CD14-positive monocyte (primary cell): ENCODE results near the gene FABP1. TPM values are rescaled to one million over a fixed set of nuclear protein-coding genes. Genes with fewer than 3 reads are reported as not detected.

ENCODE experiments used
- DNase-seq, 3 donors: peaks; one replicate each; pipeline ENCODE4 v3.0.0-alpha.2; 2011 to 2022
- H2AFZ ChIP-seq: 2 replicates; pipeline ENCODE4 v1.6.0; 2012; ENCODE audit warnings: mild to moderate bottlenecking, low read depth, low read length, inconsistent platforms; ENCODE audit not compliant: insufficient read depth, poor library complexity, severe bottlenecking
- H3K27ac ChIP-seq, 2 donors: 1 replicate in 1 of 2; 2 replicates in 1 of 2; pipeline ENCODE4 v1.5.1; 2012 to 2013; ENCODE audit warnings: low read length in 2 of 2, control low read depth in 1 of 2, inconsistent platforms in 1 of 2, low read depth in 1 of 2, mild to moderate bottlenecking in 1 of 2
- H3K27me3 ChIP-seq, 2 donors: one replicate each; pipeline versions ENCODE4 v1.6.0 to v1.6.1; 2011 to 2013; ENCODE audit warnings: low read length in 2 of 2; ENCODE audit not compliant: control insufficient read depth in 2 of 2, insufficient read depth in 2 of 2
- H3K36me3 ChIP-seq, 2 donors: replicated peaks in 1 of 2; 1 replicate in 1 of 2; 2 replicates in 1 of 2; pipeline versions ENCODE4 v1.5.1 to v1.6.1; 2012 to 2013; ENCODE audit warnings: low read length in 2 of 2, control low read depth in 1 of 2, inconsistent platforms in 1 of 2, mild to moderate bottlenecking in 1 of 2; ENCODE audit not compliant: insufficient read depth in 2 of 2, control insufficient read depth in 1 of 2
- H3K4me1 ChIP-seq, 2 donors: 1 replicate in 1 of 2; 2 replicates in 1 of 2; pipeline versions ENCODE4 v1.5.1 to v1.6.1; 2012 to 2013; ENCODE audit warnings: low read length in 2 of 2, control low read depth in 1 of 2, inconsistent platforms in 1 of 2, mild to moderate bottlenecking in 1 of 2, moderate library complexity in 1 of 2; ENCODE audit not compliant: insufficient read depth in 2 of 2, control insufficient read depth in 1 of 2
- H3K4me2 ChIP-seq: replicated peaks from 2 replicates; pipeline ENCODE3; 2012; ENCODE audit warnings: low read length, moderate library complexity, mild to moderate bottlenecking; ENCODE audit not compliant: poor library complexity, severe bottlenecking; ENCODE audit errors: extremely low read depth
- H3K4me3 ChIP-seq, 3 experiments: fragments of 200-600 bp in 1 of 3; sonication (generic) in 1 of 3; replicated peaks in 1 of 3; 1 replicate in 2 of 3; 2 replicates in 1 of 3; pipeline ENCODE4 v1.5.1; 2011 to 2013; ENCODE audit warnings: low read length in 3 of 3, mild to moderate bottlenecking in 3 of 3, control low read depth in 2 of 3, low read depth in 2 of 3, inconsistent platforms in 1 of 3, moderate library complexity in 1 of 3
- H3K79me2 ChIP-seq: 2 replicates; pipeline ENCODE4 v1.6.0; 2012; ENCODE audit warnings: mild to moderate bottlenecking, control low read depth, inconsistent platforms, low read length, moderate library complexity; ENCODE audit not compliant: insufficient read depth
- H3K9ac ChIP-seq: 2 replicates; pipeline ENCODE4 v1.6.0; 2017; ENCODE audit warnings: low read length, mild to moderate bottlenecking; ENCODE audit not compliant: insufficient read depth, poor library complexity, severe bottlenecking
- H3K9me3 ChIP-seq, 2 donors: replicated peaks in 1 of 2; 1 replicate in 1 of 2; 2 replicates in 1 of 2; pipeline versions ENCODE4 v1.5.1 to v1.6.1; 2012 to 2013; ENCODE audit warnings: low read length in 2 of 2, control low read depth in 1 of 2; ENCODE audit not compliant: control insufficient read depth in 1 of 2, insufficient read depth in 1 of 2
- H4K20me1 ChIP-seq: 2 replicates; pipeline ENCODE4 v1.6.0; 2012; ENCODE audit warnings: mild to moderate bottlenecking, low read length, control low read depth, moderate library complexity; ENCODE audit not compliant: insufficient read depth
- H3K27ac Mint-ChIP-seq, 7 donors: one replicate each; pipeline ENCODE4 v1.8.0; 2020; ENCODE audit warnings: mild to moderate bottlenecking in 7 of 7, mixed read lengths in 7 of 7, moderate library complexity in 6 of 7, inconsistent platforms in 2 of 7
- H3K27me3 Mint-ChIP-seq, 3 donors: one replicate each; pipeline ENCODE4 v1.8.0; 2021 to 2022; ENCODE audit warnings: low read depth in 3 of 3, mild to moderate bottlenecking in 3 of 3, mixed read lengths in 3 of 3, moderate library complexity in 3 of 3, inconsistent platforms in 1 of 3
- H3K36me3 Mint-ChIP-seq, 2 donors: one replicate each; pipeline ENCODE4 v1.8.0; 2020; ENCODE audit warnings: mixed read lengths in 2 of 2, inconsistent platforms in 1 of 2, mild to moderate bottlenecking in 1 of 2
- H3K4me1 Mint-ChIP-seq: one replicate; pipeline ENCODE4 v1.8.0; 2020; ENCODE audit warnings: mild to moderate bottlenecking, mixed read lengths
- H3K4me3 Mint-ChIP-seq, 2 donors: one replicate each; pipeline ENCODE4 v1.8.0; 2020; ENCODE audit warnings: mild to moderate bottlenecking in 2 of 2, mixed read lengths in 2 of 2, moderate library complexity in 1 of 2
- H3K9me3 Mint-ChIP-seq, 7 donors: one replicate each; pipeline ENCODE4 v1.8.0; 2020 to 2022; ENCODE audit warnings: mixed read lengths in 7 of 7, mild to moderate bottlenecking in 6 of 7, moderate library complexity in 6 of 7, inconsistent platforms in 2 of 7
- CTCF ChIP-seq: fragments of 200-600 bp; IDR thresholded peaks from one replicate; pipeline ENCODE4 v1.8.0; 2022; ENCODE audit warnings: antibody characterized with exemption, mild to moderate bottlenecking
- WGBS: methylation state at CpG from one replicate; pipeline ENCODE4 v1.1.5; 2013; ENCODE audit warnings: missing lambda C conversion rate; ENCODE audit not compliant: insufficient coverage; 5-methylcytosine and 5-hydroxymethylcytosine counted together
- intact Hi-C, 2 donors: fragments of 100-400 bp; cut with micrococcal nuclease; formaldehyde crosslinking; loops; one replicate each; pipeline versions ENCODE4 v1.15.0 to v1.15.1; 2023
- polyA plus RNA-seq, 3 donors: library from polyadenylated mRNA; depleted of rRNA in 1 of 3; unstranded in 2 of 3; stranded (reverse) in 1 of 3; fragments of 300-500 nt in 2 of 3; fragments of >200 nt in 1 of 3; fragmentation: Illumina TruSeq in 2 of 3; gene quantifications; 1 replicate in 2 of 3; 2 replicates in 1 of 3; pipeline ENCODE4 v1.2.3, GENCODE V29; 2012 to 2021

FABP1 gene
- polyA plus RNA-seq, 3 donors: not detected

- Histone ChIP-seq H3K9ac (no peak overlapping the region), H3K4me1 (no peaks in the 10 kb centered on the region), H2AFZ (no peak overlapping the region), H3K27me3 (no peaks in the 10 kb centered on the region), H3K4me3 (no peak overlapping the region), H3K9me3 (no peaks in the 10 kb centered on the region), H4K20me1 (no peaks in the 10 kb centered on the region), H3K36me3 (no peaks in the 10 kb centered on the region), H3K27ac (no peak overlapping the region), H3K79me2 (no peaks in the 10 kb centered on the region), H3K4me2 (no peak overlapping the region)
- intact Hi-C loops: no loop called here
- TF ChIP-seq CTCF: no peak
- no peak overlapping the region for H3K4me3 Mint-ChIP-seq
- no peak overlapping the region for H3K27ac Mint-ChIP-seq
- WGBS: no CpG with 5 or more reads among the region's 1 CpG
- H3K4me1 Mint-ChIP-seq: no peaks in the 10 kb centered on the region
- DNase-seq: no peak
- H3K27me3 Mint-ChIP-seq: peaks cover 2 to 10% (median 4%) of the 10 kb centered on the region in 3 donors
- no peaks in the 10 kb centered on the region for H3K36me3 Mint-ChIP-seq
- no peaks in the 10 kb centered on the region for H3K9me3 Mint-ChIP-seq
Observed at GRCh38 chr2:88127638-88127887, 299 bp downstream of the FABP1 start.

GRCh38 chr2:88126772-88127637, 857 bp downstream of the FABP1 start:
- Histone ChIP-seq H3K27me3 (no peaks in the 10 kb centered on the region), H2AFZ (no peak overlapping the region), H3K4me2 (no peak overlapping the region), H3K9ac (no peak overlapping the region), H3K27ac (no peak overlapping the region), H3K4me1 (no peaks in the 10 kb centered on the region), H4K20me1 (no peaks in the 10 kb centered on the region), H3K4me3 (no peak overlapping the region), H3K79me2 (no peaks in the 10 kb centered on the region), H3K9me3 (no peaks in the 10 kb centered on the region), H3K36me3 (no peaks in the 10 kb centered on the region)
- WGBS: 100% methylated on average over 1 of the region's 3 CpGs
- H3K36me3 Mint-ChIP-seq: no peaks in the 10 kb centered on the region
- H3K9me3 Mint-ChIP-seq: no peaks in the 10 kb centered on the region
- H3K4me3 Mint-ChIP-seq: no peak overlapping the region
- DNase-seq: no peak
- no peaks in the 10 kb centered on the region for H3K4me1 Mint-ChIP-seq
- H3K27ac Mint-ChIP-seq: no peak overlapping the region
- intact Hi-C loops: no loop called here
- peaks cover 2 to 8% (median 4%) of the 10 kb centered on the region in 3 donors for H3K27me3 Mint-ChIP-seq
- no peak for TF ChIP-seq CTCF
